GM12865 (cell line): ENCODE results near the gene CXCR2.
A peak's percentile ranks its signal among the peaks of the same experiment; 100 is the strongest.
"Not testable (repeated sequence)": the region's sequence is repeated elsewhere in the genome, so short reads cannot be mapped to it uniquely, and the experiment has no call there.

ENCODE experiments used
- DNase-seq: peaks from one replicate; pipeline ENCODE4 v3.0.0; 2010; ENCODE audit warnings: low read depth
- H3K4me3 ChIP-seq: 2 replicates; pipeline ENCODE4 v1.5.1; 2011; ENCODE audit warnings: mild to moderate bottlenecking, low read depth, low read length, control low read depth
- CTCF ChIP-seq: IDR thresholded peaks from 2 replicates; pipeline ENCODE4 v1.5.1; 2011; ENCODE audit warnings: low read length, control low read depth, low read depth, inconsistent platforms; ENCODE audit not compliant: insufficient read depth; ENCODE audit errors: missing control alignments

CXCR2 gene

GRCh38 chr2:218083352-218083676 is 42.5 kb upstream of the CXCR2 start:
- no peak for TF ChIP-seq CTCF
- no peak overlapping the region for H3K4me3 ChIP-seq
- peak; percentile 33 for DNase-seq

- no peak for TF ChIP-seq CTCF
- no peak overlapping the region for H3K4me3 ChIP-seq
- no peak for DNase-seq
These were observed 39.4 kb upstream of the CXCR2 start for GRCh38 chr2:218086478-218086877.

- no peak for DNase-seq
These were observed 36.6 kb upstream of the CXCR2 start for GRCh38 chr2:218089259-218089658.

GRCh38 chr2:218091746-218092145 is 34.1 kb upstream of the CXCR2 start:
- TF ChIP-seq CTCF: no peak
- H3K4me3 ChIP-seq: no peak overlapping the region
- DNase-seq: no peak

More at GRCh38 chr2:218089259-218089658, 36.6 kb upstream of the CXCR2 start:
- TF ChIP-seq CTCF: no peak
- H3K4me3 ChIP-seq: no peak overlapping the region

GRCh38 chr2:218093879-218094278 is 31.9 kb upstream of the CXCR2 start:
- DNase-seq: no peak
- H3K4me3 ChIP-seq: no peak overlapping the region
- TF ChIP-seq CTCF: no peak

GRCh38 chr2:218095853-218096252 is 30.0 kb upstream of the CXCR2 start:
- TF ChIP-seq CTCF: no peak
- DNase-seq: no peak

GRCh38 chr2:218097975-218098374 is 27.9 kb upstream of the CXCR2 start:
- no peak for TF ChIP-seq CTCF
- DNase-seq: no peak
- no peak overlapping the region for H3K4me3 ChIP-seq

More at GRCh38 chr2:218095853-218096252, 30.0 kb upstream of the CXCR2 start:
- no peak overlapping the region for H3K4me3 ChIP-seq

GRCh38 chr2:218108834-218109233 is 17.0 kb upstream of the CXCR2 start:
- not testable (repeated sequence) for DNase-seq, H3K4me3 ChIP-seq

GRCh38 chr2:218121789-218122188 is 4.0 kb upstream of the CXCR2 start:
- not testable (repeated sequence) for H3K4me3 ChIP-seq, DNase-seq

- DNase-seq, H3K4me3 ChIP-seq: not testable (repeated sequence)
These were observed 3.5 kb upstream of the CXCR2 start for GRCh38 chr2:218122286-218122685.
